ENCODE data around the gene SFSWAP. TPM values are rescaled to one million over a fixed set of nuclear protein-coding genes. Genes with fewer than 3 reads are reported as not detected.
"Not testable (repeated sequence)": the region's sequence is repeated elsewhere in the genome, so short reads cannot be mapped to it uniquely, and the experiment has no call there.

The SFSWAP gene
- total RNA-seq, 4 donors from 2014 or later, result 12.8 to 39.5 (median 25.9) TPM

DNA sequence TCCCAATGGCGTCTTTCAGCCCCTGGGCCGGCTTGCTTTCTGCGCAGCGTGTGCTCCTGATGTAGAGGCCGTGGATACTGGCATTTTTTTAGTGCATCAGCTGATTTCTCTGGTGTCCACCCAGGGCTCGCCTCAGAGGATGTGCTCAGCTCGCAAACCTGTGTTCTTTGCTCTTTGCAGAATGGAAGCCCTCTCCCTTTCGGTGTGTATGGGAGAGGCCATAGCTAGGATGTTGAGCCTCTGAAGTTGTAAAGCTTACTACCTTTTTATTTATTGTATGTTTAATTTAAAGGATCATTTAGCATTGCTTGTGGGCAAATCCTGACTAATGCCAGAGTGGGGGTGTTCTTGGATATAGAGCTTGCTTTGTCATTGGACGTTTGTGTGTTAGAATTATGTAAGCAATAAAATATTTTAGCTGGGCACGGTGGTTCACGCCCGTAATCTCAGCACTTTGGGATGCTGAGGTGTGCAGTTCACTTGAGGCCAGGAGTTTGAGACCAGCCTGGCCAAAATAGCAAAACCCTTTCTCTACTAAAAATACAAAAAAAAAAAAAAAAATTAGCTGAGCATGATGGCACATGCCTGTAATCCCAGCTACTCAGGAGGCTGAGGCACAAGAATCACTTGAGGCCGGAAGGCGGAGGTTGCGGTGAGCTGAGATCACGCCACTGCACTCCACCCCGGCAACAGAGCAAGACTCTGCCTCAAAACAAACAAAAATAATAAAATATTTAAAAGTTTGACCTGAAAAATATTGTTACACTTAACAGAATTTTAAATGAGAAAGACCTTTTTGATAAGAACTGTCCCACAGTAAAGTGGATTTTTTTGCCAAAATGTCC, 64.7 kb downstream of the SFSWAP start:
- no peak for DNase-seq
- Histone ChIP-seq H3K4me3 (no peak overlapping the region), H3K27me3 (no peaks in the 10 kb centered on the region), H3K36me3 (peaks cover 4 to 82% (median 29%) of the 10 kb centered on the region in 3 donors), H3K9me3 (no peaks in the 10 kb centered on the region), H3K27ac (peak overlapping the region in 2 of 4 donors; percentile 10 to 39), H3K4me1 (peaks cover 0 to 22% (median 3%) of the 10 kb centered on the region in 3 donors)
- intact Hi-C loops (cut with DNase I), result no loop called here
- no peak for TF ChIP-seq POLR2A (IDR thresholded peaks at IDR 0.05)
- TF ChIP-seq, protein P1, sequence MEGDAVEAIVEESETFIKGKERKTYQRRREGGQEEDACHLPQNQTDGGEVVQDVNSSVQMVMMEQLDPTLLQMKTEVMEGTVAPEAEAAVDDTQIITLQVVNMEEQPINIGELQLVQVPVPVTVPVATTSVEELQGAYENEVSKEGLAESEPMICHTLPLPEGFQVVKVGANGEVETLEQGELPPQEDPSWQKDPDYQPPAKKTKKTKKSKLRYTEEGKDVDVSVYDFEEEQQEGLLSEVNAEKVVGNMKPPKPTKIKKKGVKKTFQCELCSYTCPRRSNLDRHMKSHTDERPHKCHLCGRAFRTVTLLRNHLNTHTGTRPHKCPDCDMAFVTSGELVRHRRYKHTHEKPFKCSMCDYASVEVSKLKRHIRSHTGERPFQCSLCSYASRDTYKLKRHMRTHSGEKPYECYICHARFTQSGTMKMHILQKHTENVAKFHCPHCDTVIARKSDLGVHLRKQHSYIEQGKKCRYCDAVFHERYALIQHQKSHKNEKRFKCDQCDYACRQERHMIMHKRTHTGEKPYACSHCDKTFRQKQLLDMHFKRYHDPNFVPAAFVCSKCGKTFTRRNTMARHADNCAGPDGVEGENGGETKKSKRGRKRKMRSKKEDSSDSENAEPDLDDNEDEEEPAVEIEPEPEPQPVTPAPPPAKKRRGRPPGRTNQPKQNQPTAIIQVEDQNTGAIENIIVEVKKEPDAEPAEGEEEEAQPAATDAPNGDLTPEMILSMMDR (IDR thresholded peaks at IDR 0.05), result no peak
- WGBS, 2 donors, result 59 to 62% methylated on average over 13 to 17 of the region's 17 CpGs

DNA sequence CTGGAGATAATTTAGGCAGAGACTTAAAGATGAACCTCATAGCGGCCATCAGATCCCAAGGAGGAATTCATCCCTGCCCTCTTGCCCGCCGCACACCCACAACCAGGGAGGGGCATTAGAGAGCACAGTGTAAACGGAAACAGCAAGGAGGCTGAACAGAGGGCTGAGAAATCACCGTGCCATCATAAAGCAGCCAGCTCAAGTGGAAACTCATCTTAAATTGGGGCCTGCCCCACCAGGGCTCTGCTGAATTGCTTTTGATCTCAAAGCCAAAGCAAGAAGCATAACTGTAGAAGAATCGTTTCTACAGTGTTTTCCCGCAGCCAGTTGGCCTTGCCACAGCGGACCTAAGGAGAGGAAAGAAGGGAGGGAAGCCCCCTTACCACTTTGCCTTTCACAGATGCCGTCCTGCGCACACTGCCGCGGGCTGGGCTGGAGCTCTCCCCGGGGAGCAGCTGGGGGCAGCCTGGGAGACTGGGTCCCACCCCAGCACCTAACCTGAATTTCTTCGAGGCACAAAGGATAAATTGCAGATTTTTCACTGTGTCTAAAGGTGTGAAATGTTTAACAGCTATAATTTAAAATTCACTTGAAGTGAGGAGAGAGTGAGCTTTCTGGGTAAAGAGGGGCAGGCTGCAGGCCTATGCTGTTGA, 65.5 kb downstream of the SFSWAP start:
- WGBS, 2 donors, result 66 to 77% methylated on average over 7 to 13 of the region's 14 CpGs
- peaks cover 0 to 22% (median 3%) of the 10 kb centered on the region in 3 donors for H3K4me1 ChIP-seq
- DNase-seq, result no peak
- H3K27me3 ChIP-seq, result no peaks in the 10 kb centered on the region
- TF ChIP-seq POLR2A (IDR thresholded peaks at IDR 0.05), result no peak
- TF ChIP-seq, protein P1 (IDR thresholded peaks at IDR 0.05), result no peak
- intact Hi-C loops (cut with DNase I), result no loop called here
- H3K9me3 ChIP-seq, result no peaks in the 10 kb centered on the region
- H3K36me3 ChIP-seq, result peaks cover 5 to 82% (median 33%) of the 10 kb centered on the region in 3 donors
- no peak overlapping the region for H3K4me3 ChIP-seq
- no peak overlapping the region for H3K27ac ChIP-seq

DNA sequence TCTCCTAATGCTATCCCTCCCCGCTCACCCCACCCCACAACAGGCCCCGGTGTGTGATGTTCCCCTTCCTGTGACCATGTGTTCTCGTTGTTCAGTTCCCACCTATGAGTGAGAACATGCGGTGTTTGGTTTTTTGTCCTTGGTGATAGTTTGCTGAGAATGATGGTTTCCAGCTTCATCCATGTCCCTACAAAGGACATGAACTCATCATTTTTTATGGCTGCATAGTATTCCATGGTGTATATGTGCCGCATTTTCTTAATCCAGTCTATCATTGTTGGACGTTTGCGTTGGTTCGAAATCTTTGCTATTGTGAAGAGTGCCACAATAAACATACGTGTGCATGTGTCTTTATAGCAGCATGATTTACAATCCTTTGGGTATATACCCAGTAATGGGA, 66.4 kb downstream of the SFSWAP start:
- H3K36me3 ChIP-seq, result peaks cover 5 to 82% (median 26%) of the 10 kb centered on the region in 3 donors
- H3K9me3 ChIP-seq; H3K27me3 ChIP-seq; intact Hi-C loops (cut with DNase I); DNase-seq; H3K27ac ChIP-seq; H3K4me3 ChIP-seq: not testable (repeated sequence)
- 97 to 100% methylated on average over 6 to 9 of the region's 9 CpGs for WGBS, 2 donors
- peaks cover 0 to 22% (median 3%) of the 10 kb centered on the region in 3 donors for H3K4me1 ChIP-seq

DNA sequence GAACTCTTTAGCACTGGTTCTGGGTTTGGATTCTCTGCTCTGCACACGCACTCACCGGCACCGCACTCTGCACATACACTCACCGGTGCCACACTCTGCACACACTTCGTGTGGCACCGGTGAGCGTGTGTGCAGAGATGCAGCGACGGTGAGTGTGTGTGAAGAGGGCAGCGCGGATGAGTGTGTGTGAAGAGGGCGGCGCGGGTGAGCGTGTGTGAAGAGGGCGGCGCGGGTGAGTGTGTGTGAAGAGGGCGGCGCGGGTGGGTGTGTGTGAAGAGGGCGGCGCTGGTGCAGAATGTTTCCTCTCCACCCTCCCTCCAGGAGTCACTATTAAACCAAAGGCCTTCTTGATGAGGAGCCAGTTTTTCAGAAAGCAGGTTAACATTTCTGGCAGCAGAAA, 68.1 kb downstream of the SFSWAP start:
- intact Hi-C loops (cut with DNase I), result no loop called here
- Histone ChIP-seq H3K27me3 (no peaks in the 10 kb centered on the region), H3K36me3 (peaks cover 5 to 75% (median 26%) of the 10 kb centered on the region in 3 donors), H3K4me1 (peaks cover 0 to 32% (median 5%) of the 10 kb centered on the region in 3 donors), H3K9me3 (no peaks in the 10 kb centered on the region), H3K27ac (no peak overlapping the region), H3K4me3 (no peak overlapping the region)
- DNase-seq, result no peak
- TF ChIP-seq POLR2A (IDR thresholded peaks at IDR 0.05), result no peak
- TF ChIP-seq, protein P1 (IDR thresholded peaks at IDR 0.05), result no peak
- 89 to 96% methylated on average over 18 to 23 of the region's 23 CpGs for WGBS, 2 donors

DNA sequence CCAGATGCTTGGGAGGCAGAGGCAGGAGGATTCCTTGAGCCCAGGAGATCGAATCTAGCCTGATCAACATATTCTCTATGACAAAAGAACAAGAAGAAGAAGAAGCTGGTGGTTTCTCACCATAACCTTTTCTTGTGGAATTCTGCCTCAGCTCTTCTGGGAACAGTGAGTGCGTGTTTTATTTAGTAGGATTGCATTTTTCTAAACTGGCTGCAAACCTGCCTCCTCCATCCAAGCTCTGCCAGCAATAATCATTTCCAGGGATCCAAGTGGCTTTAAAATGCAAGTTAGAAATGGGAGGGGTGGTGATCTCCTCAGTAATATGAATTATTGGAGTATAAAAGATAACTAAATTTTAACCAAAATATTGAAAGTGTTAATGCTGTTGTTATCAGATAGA, 71.2 kb downstream of the SFSWAP start:
- intact Hi-C loops (cut with DNase I), result no loop called here
- Histone ChIP-seq H3K4me3 (no peak overlapping the region), H3K36me3 (peaks cover 18 to 93% (median 32%) of the 10 kb centered on the region in 3 donors)

More for the DNA sequence above, 71.2 kb downstream of the SFSWAP start:
- Histone ChIP-seq H3K4me1 (peaks cover 0 to 12% (median 5%) of the 10 kb centered on the region in 3 donors), H3K9me3 (no peaks in the 10 kb centered on the region), H3K27ac (no peak overlapping the region), H3K27me3 (no peaks in the 10 kb centered on the region)
- no peak for DNase-seq
- no peak for TF ChIP-seq POLR2A (IDR thresholded peaks at IDR 0.05)
- TF ChIP-seq, protein P1 (IDR thresholded peaks at IDR 0.05), result no peak
- WGBS, 2 donors, result 86 to 91% methylated on average over 2 of the region's 2 CpGs
